Measurements from ENCODE around the gene KIF5B. TPM values are rescaled to one million over a fixed set of nuclear protein-coding genes. Genes with fewer than 3 reads are reported as not detected.

The KIF5B gene
- 100 to 1,000 TPM; 118 to 162 (median 144) TPM for total RNA-seq

DNA sequence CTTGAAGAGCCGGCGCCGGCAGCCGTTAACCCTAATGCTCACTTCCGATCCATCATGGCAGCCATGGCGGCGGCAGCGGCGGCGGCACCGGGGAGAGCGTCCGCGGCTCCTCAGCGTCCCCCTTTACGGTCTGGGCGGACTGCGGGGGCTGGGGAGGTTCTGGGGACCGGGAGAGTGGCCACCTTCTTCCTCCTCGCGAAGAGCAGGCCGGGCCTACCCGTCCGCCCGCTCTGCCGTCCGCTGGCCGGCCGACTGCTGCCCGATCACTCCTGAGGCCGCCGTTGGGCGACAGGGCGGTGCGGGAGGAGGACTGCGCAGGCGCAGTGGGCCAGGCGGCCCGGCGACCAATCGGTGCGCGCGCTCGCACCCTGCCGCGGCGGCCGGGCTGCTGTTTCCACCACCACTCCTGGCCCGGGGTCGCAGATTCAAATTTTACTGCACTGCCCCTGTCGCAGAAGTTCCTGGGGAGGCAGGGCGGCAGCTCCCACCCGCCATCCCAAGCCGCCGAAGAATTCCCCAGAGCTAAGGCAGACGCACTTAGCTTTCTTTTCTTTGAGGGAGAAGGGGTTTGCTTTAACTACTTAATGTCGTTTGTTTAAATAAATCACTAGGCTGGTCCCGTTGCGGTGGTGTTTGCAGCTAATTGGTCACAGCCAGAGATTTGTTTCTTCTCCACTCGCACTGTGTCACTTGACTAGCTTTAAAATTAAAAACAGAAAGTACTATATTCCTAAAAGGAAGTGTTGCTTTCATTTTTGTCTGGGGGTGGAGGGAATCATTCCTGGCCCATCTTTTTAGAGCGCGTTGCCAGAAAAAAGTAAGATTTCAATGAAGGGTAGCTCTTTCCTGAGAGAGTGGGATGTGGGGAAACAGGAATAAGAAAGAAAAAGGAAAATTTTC lies at the start of gene KIF5B:
Gene KIF5B (minus strand): TSS at position 290 of the 900 bp plus-strand sequence. CDS start 452 bp downstream, outside the sequence.
- 1 to 3% methylated on average over 13 to 54 of the region's 63 CpGs for WGBS, 2 donors
- DNase-seq (ENCODE audit: low spot score in 2 of 2): peak; percentile 72
- Histone ChIP-seq H3K36me3 (no peaks in the 10 kb centered on the region), H3K27ac (peak within 1 kb of the TSS; percentile 97 to 99 (median 98)), H3K4me1 (peaks cover 0 to 41% (median 14%) of the 10 kb centered on the region in 4 donors), H3K4me3 (peak within 1 kb of the TSS; percentile 77 to 91 (median 88)), H3K27me3 (no peaks in the 10 kb centered on the region), H3K9me3 (no peaks in the 10 kb centered on the region)
- TF ChIP-seq, protein P1, sequence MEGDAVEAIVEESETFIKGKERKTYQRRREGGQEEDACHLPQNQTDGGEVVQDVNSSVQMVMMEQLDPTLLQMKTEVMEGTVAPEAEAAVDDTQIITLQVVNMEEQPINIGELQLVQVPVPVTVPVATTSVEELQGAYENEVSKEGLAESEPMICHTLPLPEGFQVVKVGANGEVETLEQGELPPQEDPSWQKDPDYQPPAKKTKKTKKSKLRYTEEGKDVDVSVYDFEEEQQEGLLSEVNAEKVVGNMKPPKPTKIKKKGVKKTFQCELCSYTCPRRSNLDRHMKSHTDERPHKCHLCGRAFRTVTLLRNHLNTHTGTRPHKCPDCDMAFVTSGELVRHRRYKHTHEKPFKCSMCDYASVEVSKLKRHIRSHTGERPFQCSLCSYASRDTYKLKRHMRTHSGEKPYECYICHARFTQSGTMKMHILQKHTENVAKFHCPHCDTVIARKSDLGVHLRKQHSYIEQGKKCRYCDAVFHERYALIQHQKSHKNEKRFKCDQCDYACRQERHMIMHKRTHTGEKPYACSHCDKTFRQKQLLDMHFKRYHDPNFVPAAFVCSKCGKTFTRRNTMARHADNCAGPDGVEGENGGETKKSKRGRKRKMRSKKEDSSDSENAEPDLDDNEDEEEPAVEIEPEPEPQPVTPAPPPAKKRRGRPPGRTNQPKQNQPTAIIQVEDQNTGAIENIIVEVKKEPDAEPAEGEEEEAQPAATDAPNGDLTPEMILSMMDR (IDR thresholded peaks at IDR 0.05): peak in 2 of 5 experiments; percentile 33 to 42
- TF ChIP-seq EP300 (IDR thresholded peaks at IDR 0.05) (peak in 1 of 2 donors; percentile 98), POLR2A (IDR thresholded peaks at IDR 0.05) (peak; percentile 97 to 98)

DNA sequence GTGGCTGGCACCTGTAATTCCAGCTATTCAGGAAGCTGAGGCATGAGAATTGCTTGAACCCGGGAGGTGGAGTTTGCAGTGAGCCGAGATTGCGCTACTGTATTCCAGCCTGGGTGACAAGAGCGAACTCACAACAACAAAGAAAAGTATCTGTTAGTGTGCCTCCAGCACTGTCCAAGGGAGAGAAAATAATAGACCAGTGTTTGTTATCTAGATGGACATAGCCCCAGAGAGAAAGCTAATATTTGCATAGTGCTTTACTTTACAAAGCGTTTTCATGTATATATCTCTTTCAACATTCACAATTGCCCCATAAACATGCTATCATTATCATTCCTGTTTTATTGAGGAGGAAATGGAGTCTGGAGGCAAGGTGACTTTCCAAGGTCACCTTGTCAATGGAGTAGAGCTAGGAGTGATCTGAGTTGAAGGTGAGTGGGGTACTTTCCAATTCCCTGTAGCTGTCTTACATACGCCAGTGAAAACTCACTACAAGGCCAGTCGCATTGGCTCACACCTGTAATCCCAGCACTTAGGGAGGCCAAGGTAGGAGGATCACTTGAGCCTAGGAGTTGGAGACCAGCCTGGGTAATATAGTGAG lies 49.7 kb upstream of the KIF5B start:
- Histone ChIP-seq H3K27me3 (no peaks in the 10 kb centered on the region), H3K4me3 (no peak overlapping the region), H3K4me1 (peaks cover 0 to 14% (median 2%) of the 10 kb centered on the region in 4 donors), H3K27ac (no peak overlapping the region), H3K9me3 (peaks cover 0 to 6% (median 0%) of the 10 kb centered on the region in 4 donors), H3K36me3 (no peaks in the 10 kb centered on the region)
- TF ChIP-seq POLR2A (IDR thresholded peaks at IDR 0.05) (no peak), EP300 (IDR thresholded peaks at IDR 0.05) (no peak)
- TF ChIP-seq, protein P1 (IDR thresholded peaks at IDR 0.05): no peak
- no peak for DNase-seq (ENCODE audit: low spot score in 2 of 2)
- WGBS, 2 donors: 88% methylated on average over 7 of the region's 7 CpGs

DNA sequence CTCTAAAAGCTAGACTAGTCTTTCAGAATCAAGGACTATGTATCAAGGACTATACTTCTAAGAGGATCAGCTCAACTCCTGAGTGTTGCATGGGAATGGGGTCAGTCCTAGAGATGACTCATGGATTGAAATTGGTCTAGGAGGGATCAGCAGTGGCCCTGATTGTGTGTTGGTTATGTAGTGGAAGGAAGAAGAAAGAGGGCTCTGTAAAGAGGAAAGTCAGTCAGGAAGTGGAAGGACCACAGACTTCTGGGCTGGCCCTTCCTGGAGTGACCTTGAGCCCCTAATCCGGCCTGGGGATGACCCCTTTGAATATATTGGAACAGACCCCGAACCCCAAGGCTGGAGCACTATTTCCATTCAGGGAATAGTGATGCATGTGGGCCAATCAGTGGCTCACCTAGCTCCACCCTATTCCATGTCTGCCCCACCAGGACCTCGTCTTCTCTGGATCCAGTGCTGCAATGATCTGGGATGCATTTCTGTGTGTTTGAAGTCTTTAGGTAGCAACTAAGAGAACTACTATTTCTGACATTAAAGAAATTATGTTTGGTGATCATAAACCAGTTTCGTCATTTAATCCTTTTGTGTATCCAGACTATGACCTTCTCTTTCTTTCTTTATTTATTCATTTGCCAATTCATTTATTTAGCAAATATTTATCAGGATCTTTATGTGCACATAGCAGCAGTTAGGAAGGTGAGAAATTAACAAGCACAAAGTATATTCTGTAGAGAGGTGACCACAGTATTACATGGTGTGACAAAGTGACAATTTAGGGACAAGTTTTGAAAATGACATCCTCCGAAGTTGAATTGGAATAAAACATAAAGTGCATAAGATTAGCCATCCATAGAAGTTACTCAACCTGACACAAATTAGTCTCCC lies 48.6 kb upstream of the KIF5B start:
- DNase-seq (ENCODE audit: low spot score in 2 of 2): no peak
- TF ChIP-seq, protein P1 (IDR thresholded peaks at IDR 0.05): no peak
- TF ChIP-seq EP300 (IDR thresholded peaks at IDR 0.05): no peak
- no peak for TF ChIP-seq POLR2A (IDR thresholded peaks at IDR 0.05)
- peaks cover 0 to 14% (median 2%) of the 10 kb centered on the region in 4 donors for H3K4me1 ChIP-seq
- H3K9me3 ChIP-seq: peaks cover 0 to 5% (median 0%) of the 10 kb centered on the region in 4 donors
- H3K27ac ChIP-seq: no peak overlapping the region
- H3K4me3 ChIP-seq: no peak overlapping the region
- H3K36me3 ChIP-seq: no peaks in the 10 kb centered on the region
- no peaks in the 10 kb centered on the region for H3K27me3 ChIP-seq
- WGBS, 2 donors: 70 to 75% methylated on average over 5 of the region's 5 CpGs

DNA sequence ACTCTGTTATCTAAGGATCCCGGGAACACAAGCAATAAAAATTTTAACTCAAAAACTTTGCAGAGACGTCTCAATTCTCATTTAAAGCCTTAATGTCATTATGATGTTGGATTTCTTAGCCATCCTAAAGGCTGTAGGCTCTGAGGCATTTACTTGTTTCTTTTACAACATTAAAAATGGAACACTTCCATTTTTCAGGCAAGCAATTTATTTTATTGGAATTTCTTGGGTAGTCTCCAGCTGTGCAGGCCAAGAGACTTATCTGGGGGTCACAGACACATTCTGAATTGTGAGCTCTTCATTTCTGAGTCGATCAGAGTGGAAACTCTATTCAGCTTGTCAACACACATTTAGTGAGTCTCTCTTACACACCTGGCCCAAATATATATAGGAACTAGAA lies 48.0 kb upstream of the KIF5B start:
- peaks cover 0 to 2% (median 0%) of the 10 kb centered on the region in 4 donors for H3K9me3 ChIP-seq
- no peak for DNase-seq (ENCODE audit: low spot score in 2 of 2)
- H3K36me3 ChIP-seq: no peaks in the 10 kb centered on the region
- WGBS, 2 donors: 29 to 33% methylated on average over 3 of the region's 3 CpGs
- TF ChIP-seq, protein P1 (IDR thresholded peaks at IDR 0.05): no peak
- TF ChIP-seq POLR2A (IDR thresholded peaks at IDR 0.05) (no peak), EP300 (IDR thresholded peaks at IDR 0.05) (no peak)
- H3K27ac ChIP-seq: no peak overlapping the region
- no peaks in the 10 kb centered on the region for H3K27me3 ChIP-seq
- no peak overlapping the region for H3K4me3 ChIP-seq
- peaks cover 0 to 14% (median 2%) of the 10 kb centered on the region in 4 donors for H3K4me1 ChIP-seq
